HG02943 (cell line): ENCODE measurements around the gene RAD17.
"Not testable (repeated sequence)": the region's sequence is repeated elsewhere in the genome, so short reads cannot be mapped to it uniquely, and the experiment has no call there.

Source experiments
- ATAC-seq: cut with Tn5 transposase; IDR thresholded peaks from one replicate; pipeline ENCODE4 v1.9.1; 2021; ENCODE audit warnings: mild to moderate bottlenecking, low read depth, moderate library complexity; ENCODE audit not compliant: unreplicated experiment

Gene RAD17

DNA sequence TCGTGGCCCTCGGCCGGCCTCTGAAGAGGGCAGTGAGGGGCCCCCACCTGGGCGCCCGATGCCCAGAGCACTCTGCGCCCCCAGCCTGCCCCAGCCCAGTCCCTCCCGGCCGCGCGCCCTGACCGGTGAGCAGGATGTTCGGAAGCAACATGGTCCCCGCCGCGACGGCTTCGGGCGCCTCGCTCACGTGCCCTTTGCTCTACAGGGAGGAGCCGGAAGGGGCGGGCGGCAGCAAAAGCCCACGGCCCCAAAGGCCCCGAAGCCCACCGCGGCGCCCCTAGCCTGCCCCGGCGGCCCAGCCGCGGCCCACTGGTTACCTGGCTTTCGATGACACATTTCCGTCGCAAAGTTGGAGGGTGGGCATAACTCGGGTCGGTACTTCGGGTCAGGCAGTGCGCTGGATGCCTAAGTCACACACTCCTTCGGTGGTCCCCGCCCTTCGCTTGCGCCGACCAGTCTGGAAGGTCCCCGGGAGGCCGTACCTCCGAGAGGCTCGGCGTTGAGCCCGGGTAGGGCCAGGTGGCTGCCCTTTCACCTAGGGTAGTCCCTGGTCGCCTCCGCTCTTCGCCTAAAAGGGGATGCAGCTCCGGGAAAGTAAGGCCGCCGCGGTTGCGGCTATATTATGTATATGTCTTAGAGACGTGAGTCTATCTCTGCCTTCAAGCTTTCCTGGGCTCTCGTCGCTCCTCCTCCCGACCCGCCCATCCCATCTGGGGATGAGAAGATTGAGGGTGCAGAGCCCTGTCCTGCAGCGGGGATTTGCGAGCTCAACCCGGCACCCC is at the start of gene RAD17, which contains the start of the genes AK6 and TAF9:
TSS of gene RAD17 (plus strand) at position 479 of the 782 bp plus-strand sequence. CDS start 2,391 bp downstream, outside the sequence.
TSS of gene AK6 (minus strand) at position 181 of the 782 bp plus-strand sequence. CDS start at position 151, 30 bp downstream.
TSS of gene TAF9 (minus strand) at position 181 of the 782 bp plus-strand sequence. CDS start 3,783 bp downstream, outside the sequence.
- peak; percentile 93 for ATAC-seq

GRCh38 chr5:69326365-69326764 is 43.3 kb upstream of the RAD17 start:
- no peak for ATAC-seq

DNA sequence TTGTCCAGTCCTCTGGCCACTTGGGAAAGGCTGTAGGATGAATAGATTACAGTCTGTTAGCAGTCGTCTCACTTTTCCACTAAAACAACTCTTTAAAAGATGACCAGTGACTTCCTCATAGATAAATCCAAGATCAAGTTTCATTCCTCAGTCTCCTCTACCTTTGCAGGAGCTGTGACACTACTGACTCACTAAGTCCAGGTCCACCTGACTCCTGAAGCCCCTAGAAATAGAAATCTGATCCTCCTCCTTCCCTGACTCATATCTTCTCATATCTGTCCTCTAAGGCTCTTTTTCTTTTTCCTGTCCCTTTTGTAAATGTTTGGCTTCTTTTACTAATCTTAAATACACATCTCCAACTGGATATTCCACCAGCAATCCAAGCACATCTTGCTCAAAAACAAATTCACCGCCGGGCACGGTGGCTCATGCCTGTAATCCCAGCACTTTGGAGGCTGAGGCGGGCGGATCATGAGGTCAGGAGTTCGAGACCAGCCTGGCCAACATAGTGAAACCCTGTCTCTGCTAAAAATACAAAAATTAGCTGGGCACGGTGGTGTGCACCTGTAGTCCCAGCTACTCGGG is 39.6 kb upstream of the RAD17 start:
- ATAC-seq: no peak

- no peak for ATAC-seq
These were observed 37.8 kb upstream of the RAD17 start for GRCh38 chr5:69331528-69332445.

GRCh38 chr5:69333668-69334315 is 35.8 kb upstream of the RAD17 start:
- not testable (repeated sequence) for ATAC-seq

- ATAC-seq: peak; percentile 62
These were observed 34.8 kb upstream of the RAD17 start for GRCh38 chr5:69334793-69335268.

GRCh38 chr5:69335341-69335935 is 34.2 kb upstream of the RAD17 start:
- no peak for ATAC-seq

- ATAC-seq: no peak
These were observed 28.0 kb upstream of the RAD17 start for GRCh38 chr5:69341520-69342161.

- no peak for ATAC-seq
These were observed 26.5 kb upstream of the RAD17 start for GRCh38 chr5:69343083-69343482.

GRCh38 chr5:69350664-69351063 is 19.0 kb upstream of the RAD17 start:
- no peak for ATAC-seq

GRCh38 chr5:69359699-69360098 is 9.9 kb upstream of the RAD17 start:
- no peak for ATAC-seq

- no peak for ATAC-seq
These were observed 9.2 kb upstream of the RAD17 start for GRCh38 chr5:69360442-69360841.

- no peak for ATAC-seq
These were observed 5.2 kb upstream of the RAD17 start for GRCh38 chr5:69364414-69364813.

DNA sequence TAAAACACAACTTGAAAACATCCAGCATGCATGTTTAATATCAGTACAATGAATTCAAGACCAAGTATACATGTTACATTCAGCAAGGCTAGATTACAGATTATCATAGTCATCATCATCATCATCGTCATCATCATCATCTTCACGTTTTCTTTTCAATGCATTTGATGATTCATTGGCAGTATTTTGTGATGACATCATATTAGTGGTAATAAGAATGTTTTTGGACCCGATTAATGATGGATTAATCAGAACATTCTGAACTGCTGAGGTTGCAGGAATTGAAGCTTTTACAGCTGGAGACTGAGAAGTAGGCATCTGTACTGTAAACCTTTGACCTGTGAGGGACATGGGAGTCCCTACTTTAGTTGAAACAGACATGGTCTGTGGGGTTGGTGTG is 4.8 kb upstream of the RAD17 start:
- ATAC-seq: no peak

GRCh38 chr5:69367697-69368279 is 1.8 kb upstream of the RAD17 start:
- no peak for ATAC-seq

DNA sequence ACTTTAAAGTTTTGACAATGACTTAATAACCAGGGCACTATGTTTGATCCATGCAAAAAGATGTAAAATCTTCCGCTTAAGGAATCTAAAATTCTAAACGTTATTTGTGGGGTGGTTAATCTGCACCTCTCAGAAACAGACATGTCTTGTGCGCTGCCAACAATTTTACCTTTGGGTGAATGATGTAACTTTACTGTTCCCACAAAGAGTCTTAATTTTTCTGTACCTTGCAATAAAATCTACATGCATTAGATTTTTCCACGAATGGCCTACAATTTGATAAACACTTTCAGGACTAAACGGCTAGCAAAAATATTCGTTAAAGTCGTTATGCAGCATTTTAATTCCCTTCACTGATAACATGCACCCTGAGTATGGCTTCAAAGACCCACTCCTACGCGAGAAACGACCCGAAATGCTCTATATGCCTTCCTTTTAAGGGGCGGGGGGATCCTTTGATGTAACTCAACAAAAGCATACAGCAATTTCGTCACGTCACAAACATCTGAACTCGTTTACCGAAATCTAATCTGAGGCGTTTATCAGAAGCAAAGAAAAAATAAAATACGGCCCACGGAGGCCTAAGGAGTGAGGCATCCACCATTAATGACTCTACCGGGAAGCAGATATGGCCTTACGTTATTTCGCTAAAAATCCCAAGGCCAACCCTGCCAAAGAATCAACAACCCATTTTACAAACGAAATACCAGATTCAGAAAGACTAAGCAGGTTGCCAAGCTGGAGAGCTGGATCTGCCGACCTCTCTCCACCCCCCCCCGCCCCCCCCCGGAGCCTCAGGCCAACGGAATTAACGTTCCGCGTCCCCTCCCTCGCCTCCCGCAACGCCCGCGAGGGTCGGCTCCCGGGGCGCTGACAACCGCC is 919 bp upstream of the RAD17 start:
- ATAC-seq: no peak

- ATAC-seq: not testable (repeated sequence)
These were observed 717 bp downstream of the RAD17 start for GRCh38 chr5:69370335-69370734.

GRCh38 chr5:69372394-69372793 is 2.8 kb downstream of the RAD17 start:
- no peak for ATAC-seq
